D721Med (cell line): ENCODE data around the gene SOX13.

Source experiments
- DNase-seq: peaks from one replicate; pipeline ENCODE4 v3.0.0; 2011; ENCODE audit warnings: low spot score; ENCODE audit not compliant: insufficient read length
- FAIRE-seq: peaks from 2 replicates; lab custom pipeline; 2011; peaks lifted over from hg19 to GRCh38; lab: Jason Lieb, UNC
- CTCF ChIP-seq: IDR thresholded peaks from 2 replicates; pipeline ENCODE4 v1.5.1; 2012; ENCODE audit warnings: mild to moderate bottlenecking, control low read depth; ENCODE audit not compliant: insufficient read depth; ENCODE audit errors: missing control alignments

The SOX13 gene

GRCh38 chr1:204062106-204062505 lies 10.8 kb upstream of the SOX13 start:
- TF ChIP-seq CTCF: no peak
- DNase-seq: no peak

GRCh38 chr1:204065174-204065985 lies 7.5 kb upstream of the SOX13 start:
- FAIRE-seq: no peak
- DNase-seq: no peak
- TF ChIP-seq CTCF: no peak

More at GRCh38 chr1:204062106-204062505, 10.8 kb upstream of the SOX13 start:
- no peak for FAIRE-seq

- DNase-seq (no peak), FAIRE-seq (no peak)
- TF ChIP-seq CTCF: no peak
Observed at GRCh38 chr1:204065986-204066300, 7.0 kb upstream of the SOX13 start.

GRCh38 chr1:204067935-204068334 lies 5.0 kb upstream of the SOX13 start:
- no peak for TF ChIP-seq CTCF
- FAIRE-seq: no peak
- DNase-seq: no peak

- TF ChIP-seq CTCF: no peak
- FAIRE-seq (no peak), DNase-seq (no peak)
Observed at GRCh38 chr1:204069887-204070286, 3.0 kb upstream of the SOX13 start.

- DNase-seq (no peak), FAIRE-seq (no peak)
- TF ChIP-seq CTCF: no peak
Observed at GRCh38 chr1:204070895-204071294, 2.0 kb upstream of the SOX13 start.

GRCh38 chr1:204073837-204074273 lies 940 bp downstream of the SOX13 start:
- no peak for DNase-seq
- no peak for FAIRE-seq
- no peak for TF ChIP-seq CTCF
